ENCODE data around the gene SETD2.
"Not testable (repeated sequence)": the region's sequence is repeated elsewhere in the genome, so short reads cannot be mapped to it uniquely, and the experiment has no call there.

DNA sequence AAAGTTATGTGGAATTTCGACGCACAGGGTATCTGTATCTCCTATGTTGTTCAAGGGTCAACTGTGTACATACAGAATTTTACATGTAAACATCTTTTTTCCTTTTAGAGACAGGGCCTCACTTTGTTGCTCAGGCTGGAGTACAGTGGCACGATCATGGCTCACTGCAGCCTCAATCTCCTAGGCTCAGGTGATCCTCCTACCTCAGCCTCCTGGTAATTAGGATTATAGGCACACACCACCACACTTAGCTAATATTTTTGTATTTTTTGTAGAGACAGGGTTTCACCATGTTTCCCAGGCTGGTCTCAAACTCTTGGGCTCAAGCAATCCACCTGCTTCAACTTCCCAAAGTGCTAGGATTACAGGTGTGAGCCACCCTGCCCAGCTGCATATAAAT is 97.7 kb downstream of the SETD2 start:
- TF ChIP-seq CTCF (IDR thresholded peaks at IDR 0.05; ENCODE audit: low read depth, low read length, poor library complexity, severe bottlenecking); EZH2phosphoT487 (IDR thresholded peaks at IDR 0.05; ENCODE audit: borderline replicate concordance, low read length): not testable (repeated sequence)

Data from DOHH2 (cell line).